ENCODE measurements around the gene CRLF2.
"Not testable (repeated sequence)": the region's sequence is repeated elsewhere in the genome, so short reads cannot be mapped to it uniquely, and the experiment has no call there.

Gene CRLF2

GRCh38 chrX:1213971-1214370 lies 1.5 kb upstream of the CRLF2 start:
- no peak for DNase-seq (ENCODE audit: low read depth)

GRCh38 chrX:1210844-1211243 lies 1.6 kb downstream of the CRLF2 start:
- DNase-seq (ENCODE audit: low read depth) = no peak

GRCh38 chrX:1207496-1208025 lies 4.9 kb downstream of the CRLF2 start:
- no peak for DNase-seq (ENCODE audit: low read depth)

GRCh38 chrX:1205681-1206611 lies 6.5 kb downstream of the CRLF2 start:
- no peak for DNase-seq (ENCODE audit: low read depth)

GRCh38 chrX:1202251-1202650 lies 10.2 kb downstream of the CRLF2 start:
- no peak for DNase-seq (ENCODE audit: low read depth)

GRCh38 chrX:1196436-1196835 lies 16.0 kb downstream of the CRLF2 start:
- DNase-seq (ENCODE audit: low read depth) = no peak

GRCh38 chrX:1192196-1192595 lies 20.3 kb downstream of the CRLF2 start:
- DNase-seq (ENCODE audit: low read depth) = not testable (repeated sequence)

- no peak for DNase-seq (ENCODE audit: low read depth)
Measured at GRCh38 chrX:1190596-1191145, 21.8 kb downstream of the CRLF2 start.

GRCh38 chrX:1185561-1185960 lies 26.9 kb downstream of the CRLF2 start:
- DNase-seq (ENCODE audit: low read depth) = no peak

GRCh38 chrX:1182211-1182610 lies 30.2 kb downstream of the CRLF2 start:
- DNase-seq (ENCODE audit: low read depth) = no peak

- DNase-seq (ENCODE audit: low read depth) = not testable (repeated sequence)
Measured at GRCh38 chrX:1181661-1182060, 30.8 kb downstream of the CRLF2 start.

GRCh38 chrX:1181170-1181569 lies 31.3 kb downstream of the CRLF2 start:
- DNase-seq (ENCODE audit: low read depth) = no peak

GRCh38 chrX:1178580-1179057 lies 33.8 kb downstream of the CRLF2 start:
- DNase-seq (ENCODE audit: low read depth) = no peak

- not testable (repeated sequence) for DNase-seq (ENCODE audit: low read depth)
Measured at GRCh38 chrX:1176531-1177320, 35.7 kb downstream of the CRLF2 start.

GRCh38 chrX:1174609-1175545 lies 37.6 kb downstream of the CRLF2 start:
- not testable (repeated sequence) for DNase-seq (ENCODE audit: low read depth)

- DNase-seq (ENCODE audit: low read depth) = not testable (repeated sequence)
Measured at GRCh38 chrX:1173435-1173834, 39.0 kb downstream of the CRLF2 start.

GRCh38 chrX:1172496-1172895 lies 40.0 kb downstream of the CRLF2 start:
- no peak for DNase-seq (ENCODE audit: low read depth)

GRCh38 chrX:1171915-1172314 lies 40.5 kb downstream of the CRLF2 start:
- DNase-seq (ENCODE audit: low read depth) = not testable (repeated sequence)

GRCh38 chrX:1170243-1170642 lies 42.2 kb downstream of the CRLF2 start:
- DNase-seq (ENCODE audit: low read depth) = no peak

GRCh38 chrX:1169189-1169588 lies 43.3 kb downstream of the CRLF2 start:
- no peak for DNase-seq (ENCODE audit: low read depth)

GRCh38 chrX:1167918-1168481 lies 44.4 kb downstream of the CRLF2 start:
- no peak for DNase-seq (ENCODE audit: low read depth)
